Stimulated activated naive B cell treated with anti-CD40 and anti-IgM and Interleukin-4, amounts not matched to agents 10 μg/mL and 1 μg/mL and 100 μg/mL, for 72 hours (primary cell): ENCODE data around the gene RPEL1.

Experiments used
- ATAC-seq, 2 donors: fragments of 150-1000 bp; cut with Tn5 transposase; replicated peaks; 2 replicates each; pipeline ENCODE4 v1.10.0; 2021; ENCODE audit warnings: moderate library complexity in 1 of 2
- DNase-seq: peaks from one replicate; pipeline ENCODE4 v3.0.0; 2021
- H3K27ac Mint-ChIP-seq: one replicate; pipeline ENCODE4 v1.8.0; 2022; ENCODE audit warnings: mild to moderate bottlenecking, mixed read lengths
- H3K27me3 Mint-ChIP-seq, 2 donors: one replicate each; pipeline ENCODE4 v1.8.0; 2022; ENCODE audit warnings: mixed read lengths in 2 of 2
- H3K36me3 Mint-ChIP-seq, 2 donors: one replicate each; pipeline ENCODE4 v1.8.0; 2022; ENCODE audit warnings: mixed read lengths in 2 of 2, mild to moderate bottlenecking in 1 of 2
- H3K4me1 Mint-ChIP-seq, 2 donors: one replicate each; pipeline ENCODE4 v1.8.0; 2022; ENCODE audit warnings: mixed read lengths in 2 of 2, mild to moderate bottlenecking in 1 of 2
- H3K4me3 Mint-ChIP-seq, 2 donors: one replicate each; pipeline ENCODE4 v1.8.0; 2022; ENCODE audit warnings: mild to moderate bottlenecking in 2 of 2, mixed read lengths in 2 of 2, moderate library complexity in 1 of 2
- H3K9me3 Mint-ChIP-seq, 2 donors: one replicate each; pipeline ENCODE4 v1.8.0; 2022; ENCODE audit warnings: mixed read lengths in 2 of 2, mild to moderate bottlenecking in 1 of 2

Gene RPEL1

GRCh38 chr10:103278862-103279298, 33.2 kb downstream of the RPEL1 start:
- Mint-ChIP-seq H3K9me3 (peaks cover 0 to 5% of the 10 kb centered on the region in 2 donors), H3K27me3 (peaks cover 54 to 88% of the 10 kb centered on the region in 2 donors)

GRCh38 chr10:103280031-103280430, 34.3 kb downstream of the RPEL1 start:
- Mint-ChIP-seq H3K27ac (no peak overlapping the region), H3K36me3 (peaks cover 0 to 5% of the 10 kb centered on the region in 2 donors), H3K4me3 (no peak overlapping the region), H3K9me3 (peaks cover 0 to 5% of the 10 kb centered on the region in 2 donors), H3K27me3 (peaks cover 53 to 97% of the 10 kb centered on the region in 2 donors), H3K4me1 (peaks cover 17 to 24% of the 10 kb centered on the region in 2 donors)
- ATAC-seq (no peak), DNase-seq (no peak)

More at GRCh38 chr10:103278862-103279298, 33.2 kb downstream of the RPEL1 start:
- Mint-ChIP-seq H3K4me1 (peaks cover 17 to 24% of the 10 kb centered on the region in 2 donors), H3K36me3 (peaks cover 0 to 5% of the 10 kb centered on the region in 2 donors), H3K27ac (peak overlapping the region; percentile 47), H3K4me3 (peak overlapping the region; percentile 56 to 73)
- ATAC-seq (no peak), DNase-seq (no peak)

- DNase-seq, result no peak
- no peak overlapping the region for H3K4me3 Mint-ChIP-seq
- ATAC-seq, result no peak
- peaks cover 51 to 97% of the 10 kb centered on the region in 2 donors for H3K27me3 Mint-ChIP-seq
- peaks cover 0 to 5% of the 10 kb centered on the region in 2 donors for H3K9me3 Mint-ChIP-seq
- peaks cover 17 to 24% of the 10 kb centered on the region in 2 donors for H3K4me1 Mint-ChIP-seq
- no peak overlapping the region for H3K27ac Mint-ChIP-seq
- H3K36me3 Mint-ChIP-seq, result peaks cover 0 to 5% of the 10 kb centered on the region in 2 donors
Observed at GRCh38 chr10:103280506-103280905, 34.8 kb downstream of the RPEL1 start.

- ATAC-seq (no peak), DNase-seq (no peak)
- Mint-ChIP-seq H3K4me3 (no peak overlapping the region), H3K4me1 (peaks cover 15 to 18% of the 10 kb centered on the region in 2 donors), H3K27me3 (peaks cover 56 to 88% of the 10 kb centered on the region in 2 donors), H3K27ac (no peak overlapping the region), H3K36me3 (peaks cover 0 to 5% of the 10 kb centered on the region in 2 donors), H3K9me3 (peaks cover 0 to 5% of the 10 kb centered on the region in 2 donors)
Observed at GRCh38 chr10:103281753-103282152, 36.1 kb downstream of the RPEL1 start.

GRCh38 chr10:103282961-103283360, 37.3 kb downstream of the RPEL1 start:
- no peak for ATAC-seq
- Mint-ChIP-seq H3K27me3 (peaks cover 58 to 82% of the 10 kb centered on the region in 2 donors), H3K9me3 (peaks cover 0 to 5% of the 10 kb centered on the region in 2 donors), H3K4me1 (peaks cover 6 to 8% of the 10 kb centered on the region in 2 donors), H3K36me3 (peaks cover 0 to 5% of the 10 kb centered on the region in 2 donors), H3K27ac (no peak overlapping the region), H3K4me3 (no peak overlapping the region)
- DNase-seq, result no peak

- no peak for ATAC-seq
- no peaks in the 10 kb centered on the region for H3K9me3 Mint-ChIP-seq
- H3K27me3 Mint-ChIP-seq, result peaks cover 56 to 74% of the 10 kb centered on the region in 2 donors
- DNase-seq, result no peak
- H3K36me3 Mint-ChIP-seq, result no peaks in the 10 kb centered on the region
- H3K27ac Mint-ChIP-seq, result no peak overlapping the region
- no peak overlapping the region for H3K4me3 Mint-ChIP-seq
- peaks cover under 1 to 5% of the 10 kb centered on the region in 2 donors for H3K4me1 Mint-ChIP-seq
Observed at GRCh38 chr10:103284170-103284569, 38.5 kb downstream of the RPEL1 start.

GRCh38 chr10:103287992-103288391, 42.3 kb downstream of the RPEL1 start:
- Mint-ChIP-seq H3K27ac (no peak overlapping the region), H3K36me3 (no peaks in the 10 kb centered on the region), H3K4me1 (no peaks in the 10 kb centered on the region), H3K9me3 (no peaks in the 10 kb centered on the region), H3K27me3 (peaks cover 32 to 61% of the 10 kb centered on the region in 2 donors), H3K4me3 (no peak overlapping the region)
- no peak for ATAC-seq
- DNase-seq, result no peak

GRCh38 chr10:103291588-103291987, 45.9 kb downstream of the RPEL1 start:
- Mint-ChIP-seq H3K4me3 (no peak overlapping the region), H3K36me3 (no peaks in the 10 kb centered on the region), H3K9me3 (no peaks in the 10 kb centered on the region), H3K27ac (no peak overlapping the region), H3K4me1 (no peaks in the 10 kb centered on the region), H3K27me3 (peaks cover 22 to 33% of the 10 kb centered on the region in 2 donors)
- no peak for DNase-seq
- no peak for ATAC-seq

GRCh38 chr10:103295374-103296015, 49.8 kb downstream of the RPEL1 start:
- no peak for ATAC-seq
- Mint-ChIP-seq H3K27me3 (peaks cover 0 to 12% of the 10 kb centered on the region in 2 donors), H3K9me3 (no peaks in the 10 kb centered on the region), H3K27ac (no peak overlapping the region), H3K36me3 (no peaks in the 10 kb centered on the region), H3K4me3 (no peak overlapping the region), H3K4me1 (no peaks in the 10 kb centered on the region)
- no peak for DNase-seq
